ENCODE data around the gene LARP6. TPM values are rescaled to one million over a fixed set of nuclear protein-coding genes. Genes with fewer than 3 reads are reported as not detected.

The LARP6 gene
- total and polyA plus RNA-seq, 2 donors from 2014 or later, result 21.0 to 62.8 TPM

DNA sequence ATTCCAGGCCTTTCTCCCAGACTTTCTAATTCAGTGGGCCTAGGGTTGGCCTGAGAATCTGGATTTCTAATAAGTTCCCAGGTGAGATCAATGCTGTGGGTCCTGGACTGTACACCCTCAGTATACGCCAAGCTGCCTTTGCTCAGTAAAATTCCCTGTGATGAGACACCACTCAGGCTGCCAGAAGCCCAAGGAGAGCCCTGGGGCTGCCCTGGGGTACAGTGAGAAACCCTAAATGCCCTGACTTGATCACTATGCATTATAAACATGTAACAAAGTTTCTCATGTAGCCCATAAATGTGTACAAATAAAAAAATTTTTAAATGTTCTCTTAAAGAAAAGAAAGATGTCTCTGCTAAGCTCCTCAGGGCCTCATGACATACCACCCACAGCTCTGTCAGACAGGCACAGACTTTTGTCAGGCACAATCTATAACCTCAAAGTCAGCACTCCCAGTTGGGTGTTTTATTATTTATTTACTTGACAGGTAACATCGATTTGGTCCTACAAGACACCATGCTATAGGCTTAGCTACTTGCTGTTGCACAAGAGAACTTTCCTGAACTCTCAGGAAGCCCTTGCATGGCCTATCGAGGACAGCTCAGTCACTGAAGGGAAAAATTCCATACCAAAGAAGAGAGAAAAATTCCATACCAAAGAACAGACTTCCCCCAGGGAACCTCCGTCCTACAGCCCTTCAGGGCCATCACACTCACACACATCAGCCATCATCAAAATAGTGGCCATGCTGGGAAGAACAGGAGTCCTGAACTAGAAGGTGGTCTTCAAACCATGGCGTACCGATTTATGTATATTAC lies 22.7 kb downstream of the LARP6 start:
- Histone ChIP-seq H3K9ac (ENCODE audit: low read length in 3 of 3) (no peak overlapping the region), H3K27ac (ENCODE audit: low read depth in 2 of 2, low read length in 2 of 2) (peak overlapping the region; percentile 74 to 83), H3K4me1 (ENCODE audit: control insufficient read depth in 2 of 3, insufficient read depth in 2 of 3, low read depth in 1 of 3, low read length in 3 of 3) (peaks cover 0 to 24% (median 13%) of the 10 kb centered on the region in 3 donors), H3K9me3 (ENCODE audit: control insufficient read depth in 2 of 3, insufficient read depth in 1 of 3, low read length in 3 of 3) (no peaks in the 10 kb centered on the region), H3K27me3 (ENCODE audit: control insufficient read depth, insufficient read depth, low read length) (no peaks in the 10 kb centered on the region), H3K4me3 (ENCODE audit: low read length in 3 of 3) (no peak overlapping the region), H3K36me3 (ENCODE audit: control insufficient read depth in 2 of 3, insufficient read depth in 3 of 3, low read length in 3 of 3) (peaks cover 0 to 12% (median 10%) of the 10 kb centered on the region in 3 donors)
- FAIRE-seq (no peak), DNase-seq (no peak)
- TF ChIP-seq, protein P1, sequence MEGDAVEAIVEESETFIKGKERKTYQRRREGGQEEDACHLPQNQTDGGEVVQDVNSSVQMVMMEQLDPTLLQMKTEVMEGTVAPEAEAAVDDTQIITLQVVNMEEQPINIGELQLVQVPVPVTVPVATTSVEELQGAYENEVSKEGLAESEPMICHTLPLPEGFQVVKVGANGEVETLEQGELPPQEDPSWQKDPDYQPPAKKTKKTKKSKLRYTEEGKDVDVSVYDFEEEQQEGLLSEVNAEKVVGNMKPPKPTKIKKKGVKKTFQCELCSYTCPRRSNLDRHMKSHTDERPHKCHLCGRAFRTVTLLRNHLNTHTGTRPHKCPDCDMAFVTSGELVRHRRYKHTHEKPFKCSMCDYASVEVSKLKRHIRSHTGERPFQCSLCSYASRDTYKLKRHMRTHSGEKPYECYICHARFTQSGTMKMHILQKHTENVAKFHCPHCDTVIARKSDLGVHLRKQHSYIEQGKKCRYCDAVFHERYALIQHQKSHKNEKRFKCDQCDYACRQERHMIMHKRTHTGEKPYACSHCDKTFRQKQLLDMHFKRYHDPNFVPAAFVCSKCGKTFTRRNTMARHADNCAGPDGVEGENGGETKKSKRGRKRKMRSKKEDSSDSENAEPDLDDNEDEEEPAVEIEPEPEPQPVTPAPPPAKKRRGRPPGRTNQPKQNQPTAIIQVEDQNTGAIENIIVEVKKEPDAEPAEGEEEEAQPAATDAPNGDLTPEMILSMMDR (IDR thresholded peaks at IDR 0.05; ENCODE audit: borderline replicate concordance, extremely low read depth, insufficient read depth), result no peak
- intact Hi-C loops (cut with DNase I), result no loop called here

- H3K4me3 ChIP-seq (ENCODE audit: low read length in 3 of 3), result no peak overlapping the region
Observed at GRCh38 chr15:70830615-70831014, 23.3 kb downstream of the LARP6 start.

DNA sequence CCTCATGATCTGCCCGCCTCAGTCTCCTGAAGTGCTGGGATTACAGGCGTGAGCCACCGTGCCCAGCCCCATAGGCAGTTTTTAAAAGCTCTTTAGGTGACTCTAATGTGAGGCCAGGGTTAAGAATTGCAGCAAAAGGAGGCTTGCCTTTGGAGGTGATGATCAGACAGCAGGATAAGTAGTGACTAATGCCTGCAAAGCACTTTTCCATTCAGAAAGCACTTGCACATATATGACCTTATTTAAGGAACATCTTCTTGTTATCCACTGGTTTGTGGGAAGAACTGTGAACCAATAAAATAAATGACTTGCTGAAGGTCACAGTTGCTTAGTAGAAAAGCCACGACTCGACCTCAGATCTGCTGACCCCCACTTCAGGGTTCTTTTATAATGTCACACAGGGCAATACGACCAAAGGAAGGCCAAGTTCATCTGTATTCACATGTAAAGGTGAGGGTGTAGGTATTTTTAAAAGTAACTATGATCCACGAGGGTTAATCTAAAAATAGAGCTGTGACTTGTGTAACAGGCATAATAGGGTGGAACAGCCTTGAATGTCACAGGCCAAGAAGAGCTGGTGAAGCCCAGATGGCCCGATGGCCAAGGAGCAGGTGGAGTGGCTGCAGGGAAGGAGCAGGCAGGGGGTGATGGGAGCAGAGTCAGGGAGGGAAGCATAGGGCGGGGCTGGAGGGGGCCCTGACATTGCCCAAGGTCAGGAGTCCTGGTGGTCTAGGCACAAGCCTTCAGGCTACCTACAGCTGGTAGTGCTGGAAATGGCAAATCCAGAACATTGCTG lies 24.4 kb downstream of the LARP6 start:
- FAIRE-seq (no peak), DNase-seq (no peak)
- intact Hi-C loops (cut with DNase I), result no loop called here
- Histone ChIP-seq H3K4me3 (ENCODE audit: low read length in 3 of 3) (no peak overlapping the region), H3K4me1 (ENCODE audit: control insufficient read depth in 2 of 3, insufficient read depth in 2 of 3, low read depth in 1 of 3, low read length in 3 of 3) (peaks cover 0 to 24% (median 13%) of the 10 kb centered on the region in 3 donors), H3K27me3 (ENCODE audit: control insufficient read depth, insufficient read depth, low read length) (no peaks in the 10 kb centered on the region), H3K9ac (ENCODE audit: low read length in 3 of 3) (peak overlapping the region in 1 of 3 donors; percentile 9), H3K36me3 (ENCODE audit: control insufficient read depth in 2 of 3, insufficient read depth in 3 of 3, low read length in 3 of 3) (peaks cover 0 to 3% (median 3%) of the 10 kb centered on the region in 3 donors), H3K27ac (ENCODE audit: low read depth in 2 of 2, low read length in 2 of 2) (peak overlapping the region; percentile 54 to 57), H3K9me3 (ENCODE audit: control insufficient read depth in 2 of 3, insufficient read depth in 1 of 3, low read length in 3 of 3) (no peaks in the 10 kb centered on the region)
- TF ChIP-seq, protein P1 (IDR thresholded peaks at IDR 0.05; ENCODE audit: borderline replicate concordance, extremely low read depth, insufficient read depth), result no peak

More at GRCh38 chr15:70830615-70831014, 23.3 kb downstream of the LARP6 start:
- DNase-seq (peak in 1 of 5 donors; percentile 12), FAIRE-seq (peak; percentile 79)
- Histone ChIP-seq H3K9me3 (ENCODE audit: control insufficient read depth in 2 of 3, insufficient read depth in 1 of 3, low read length in 3 of 3) (no peaks in the 10 kb centered on the region), H3K36me3 (ENCODE audit: control insufficient read depth in 2 of 3, insufficient read depth in 3 of 3, low read length in 3 of 3) (peaks cover 0 to 10% (median 9%) of the 10 kb centered on the region in 3 donors), H3K27ac (ENCODE audit: low read depth in 2 of 2, low read length in 2 of 2) (peak overlapping the region; percentile 74 to 83), H3K9ac (ENCODE audit: low read length in 3 of 3) (no peak overlapping the region), H3K4me1 (ENCODE audit: control insufficient read depth in 2 of 3, insufficient read depth in 2 of 3, low read depth in 1 of 3, low read length in 3 of 3) (peaks cover 0 to 24% (median 13%) of the 10 kb centered on the region in 3 donors), H3K27me3 (ENCODE audit: control insufficient read depth, insufficient read depth, low read length) (no peaks in the 10 kb centered on the region)
- TF ChIP-seq, protein P1 (IDR thresholded peaks at IDR 0.05; ENCODE audit: borderline replicate concordance, extremely low read depth, insufficient read depth), result no peak
- intact Hi-C loops (cut with DNase I), result no loop called here
